ENCODE results near the gene GALNT11. TPM values are rescaled to one million over a fixed set of nuclear protein-coding genes. Genes with fewer than 3 reads are reported as not detected.

The GALNT11 gene
- total and polyA plus RNA-seq, 2 of the 4 experiments (the other 2 are of a cell fraction): 24.4 to 29.3 TPM

DNA sequence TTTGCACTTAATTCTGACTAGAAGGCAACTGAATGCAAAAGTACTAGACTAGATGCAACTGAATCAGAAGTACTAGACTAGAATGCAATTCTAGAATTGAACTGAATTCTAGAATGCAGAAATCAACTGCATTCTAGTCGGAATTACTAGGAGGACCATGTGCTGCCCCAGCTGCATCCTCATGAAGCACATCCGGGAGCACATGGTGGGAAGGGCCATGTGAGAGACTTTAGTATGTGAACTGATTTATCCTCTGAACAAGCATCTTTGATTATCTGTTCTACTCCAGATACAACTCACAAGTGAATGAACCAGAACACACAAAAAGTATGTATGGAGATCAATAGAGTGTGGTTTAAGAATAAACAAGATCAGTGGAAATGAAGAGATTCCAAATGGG, 115.1 kb downstream of the GALNT11 start:
- BruUV-seq (replicated peaks): no TSS peak
- Histone ChIP-seq H2AK5ac (ENCODE audit: low read depth, low read length) (no peak overlapping the region), H3K18ac (ENCODE audit: low read depth, low read length) (no peak overlapping the region), H2BK15ac (ENCODE audit: low read depth, low read length) (no peak overlapping the region), H2BK20ac (ENCODE audit: low read depth, low read length) (no peak overlapping the region), H2AFZ (replicated peaks; ENCODE audit: low read length, poor library complexity) (no peak overlapping the region), H3K56ac (ENCODE audit: extremely low read depth, insufficient read depth, low read length) (no peak overlapping the region), H4K5ac (ENCODE audit: low read depth, low read length) (no peak overlapping the region), H3K14ac (replicated peaks; ENCODE audit: low read depth, low read length) (no peak overlapping the region), H3K9me3 (ENCODE audit: control insufficient read depth, insufficient read depth, low read length) (no peaks in the 10 kb centered on the region), H4K91ac (ENCODE audit: insufficient read depth, low read depth, low read length) (no peak overlapping the region), H3K36me3 (ENCODE audit: control insufficient read depth, insufficient read depth, low read length) (peaks cover 47% of the 10 kb centered on the region), H2BK120ac (ENCODE audit: low read depth, low read length) (no peak overlapping the region), H2BK5ac (ENCODE audit: low read depth, low read length, poor library complexity, severe bottlenecking) (no peak overlapping the region), H3K23ac (ENCODE audit: low read depth, low read length) (no peak overlapping the region), H3K79me1 (ENCODE audit: low read depth in 1 of 2, low read length in 2 of 2) (peaks cover 5 to 21% of the 10 kb centered on the region in 2 experiments), H2AK9ac (replicated peaks; ENCODE audit: low read depth, low read length, poor library complexity) (no peak overlapping the region), H3K4me3 (ENCODE audit: insufficient read depth, low read depth, low read length) (no peak overlapping the region), H3K9ac (ENCODE audit: low read depth, low read length) (no peak overlapping the region), H3K9me1 (ENCODE audit: insufficient read depth, low read length) (peaks cover 26% of the 10 kb centered on the region), H4K20me1 (ENCODE audit: insufficient read depth, low read length) (peaks cover 6% of the 10 kb centered on the region; the same call in 1 of the 2 replicates), H3K4me2 (ENCODE audit: low read depth, low read length) (no peak overlapping the region), H3K4me1 (ENCODE audit: control insufficient read depth, insufficient read depth, low read length) (no peaks in the 10 kb centered on the region), H4K8ac (ENCODE audit: low read depth in 2 of 2, low read length in 2 of 2) (no peak overlapping the region), H3K27ac (ENCODE audit: insufficient read depth, low read length) (no peak overlapping the region), H3K4ac (ENCODE audit: low read depth, low read length) (no peak overlapping the region), H3K27me3 (ENCODE audit: control insufficient read depth, insufficient read depth, low read length) (no peaks in the 10 kb centered on the region)
- ATAC-seq (ENCODE audit: low read depth) (no peak), DNase-seq (no peak)
- ChIA-PET POLR2A (ENCODE audit: unreplicated experiment) (no interaction called here), CTCF (no interaction called here)
- in situ Hi-C loops (cut with MboI; ENCODE audit: low sequenced_read_pairs): no loop called here
- TF ChIP-seq ELK1 (IDR thresholded peaks at IDR 0.05; ENCODE audit: borderline replicate concordance, low read depth, low read length) (no peak), MXI1 (IDR thresholded peaks at IDR 0.05; ENCODE audit: borderline replicate concordance, low read depth, low read length) (no peak), BHLHE40 (IDR thresholded peaks at IDR 0.05; ENCODE audit: low read depth, low read length) (no peak), RCOR1 (IDR thresholded peaks at IDR 0.05; ENCODE audit: insufficient replicate concordance, low read length) (no peak), SMC3 (IDR thresholded peaks at IDR 0.05; ENCODE audit: low read depth, low read length) (no peak)
- TF ChIP-seq, protein P1, sequence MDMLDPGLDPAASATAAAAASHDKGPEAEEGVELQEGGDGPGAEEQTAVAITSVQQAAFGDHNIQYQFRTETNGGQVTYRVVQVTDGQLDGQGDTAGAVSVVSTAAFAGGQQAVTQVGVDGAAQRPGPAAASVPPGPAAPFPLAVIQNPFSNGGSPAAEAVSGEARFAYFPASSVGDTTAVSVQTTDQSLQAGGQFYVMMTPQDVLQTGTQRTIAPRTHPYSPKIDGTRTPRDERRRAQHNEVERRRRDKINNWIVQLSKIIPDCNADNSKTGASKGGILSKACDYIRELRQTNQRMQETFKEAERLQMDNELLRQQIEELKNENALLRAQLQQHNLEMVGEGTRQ (IDR thresholded peaks at IDR 0.05; ENCODE audit: low read depth, low read length): no peak
- intact Hi-C loops (cut with micrococcal nuclease): no loop called here
- no CpG with 5 or more reads among the region's 2 CpGs for WGBS, 2 experiments (ENCODE audit: extremely low coverage in 2 of 2, insufficient read length in 1 of 2)
- dilution Hi-C loops (cut with HindIII; ENCODE audit: low sequenced_read_pairs, unreplicated experiment): no loop called here

All from IMR-90 (cell line).